Left lobe of liver (tissue), 2 donors: Measurements from ENCODE around the gene EPHA4. TPM values are rescaled to one million over a fixed set of nuclear protein-coding genes. Genes with fewer than 3 reads are reported as not detected.

Experiments used
- ATAC-seq: fragments of 200-7000 bp; cut with Tn5 transposase; one replicate; pipeline ENCODE4 v1.9.1; 2020; ENCODE audit warnings: mild to moderate bottlenecking, moderate library complexity
- DNase-seq: peaks from one replicate; pipeline ENCODE4 v3.0.0-alpha.2; 2020; ENCODE audit warnings: low spot score
- total RNA-seq: library from RNA; stranded (reverse); gene quantifications from one replicate; pipeline ENCODE4 v1.2.1, GENCODE V29; 2021
- donor health status: DM: no; HTN: no; CAD: no; lungs with moderate emphysema.
- donor health status: DM: no; HTN: yes; CAD: no.

The EPHA4 gene
- total RNA-seq, 1 donor from 2014 or later = 1.7 TPM

DNA sequence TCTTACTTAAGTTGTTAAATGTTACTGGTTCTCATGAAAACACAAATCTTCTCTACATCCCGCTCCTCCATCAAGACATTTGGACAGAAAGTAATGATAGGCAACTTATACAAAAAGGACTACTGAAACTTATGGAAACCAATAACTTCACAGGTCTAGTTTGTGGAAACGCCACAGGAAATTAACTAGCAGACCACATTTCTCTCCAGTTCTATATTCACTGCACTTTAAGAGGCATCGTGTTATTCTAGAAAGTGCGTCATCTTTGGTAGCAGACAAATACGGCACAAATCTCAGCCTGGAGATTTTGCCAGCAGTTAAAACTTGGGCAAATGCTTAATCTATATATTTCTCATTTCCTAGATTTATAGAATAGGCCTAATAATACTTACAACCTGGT, 164.3 kb downstream of the EPHA4 start:
- DNase-seq (no peak), ATAC-seq (no peak)

DNA sequence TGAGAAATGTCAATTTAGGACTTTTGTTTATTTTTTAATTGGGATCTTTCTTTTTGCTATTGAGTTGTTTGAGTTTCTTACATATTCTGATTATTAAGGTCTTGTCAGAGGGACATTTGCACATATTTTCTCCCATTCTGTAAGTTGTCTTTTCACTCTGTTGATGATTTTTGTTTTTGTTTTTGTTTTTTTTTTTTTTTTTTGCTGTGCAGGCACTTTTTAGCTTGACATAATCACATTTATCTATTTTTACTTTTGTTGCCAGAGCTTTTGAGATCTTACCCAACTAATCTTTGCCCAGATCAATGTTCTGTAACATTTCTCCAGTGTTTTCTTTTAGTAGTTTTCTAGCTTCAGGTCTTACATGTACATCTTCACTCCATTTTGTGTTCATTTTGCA, 166.6 kb downstream of the EPHA4 start:
- no peak for DNase-seq
- no peak for ATAC-seq

DNA sequence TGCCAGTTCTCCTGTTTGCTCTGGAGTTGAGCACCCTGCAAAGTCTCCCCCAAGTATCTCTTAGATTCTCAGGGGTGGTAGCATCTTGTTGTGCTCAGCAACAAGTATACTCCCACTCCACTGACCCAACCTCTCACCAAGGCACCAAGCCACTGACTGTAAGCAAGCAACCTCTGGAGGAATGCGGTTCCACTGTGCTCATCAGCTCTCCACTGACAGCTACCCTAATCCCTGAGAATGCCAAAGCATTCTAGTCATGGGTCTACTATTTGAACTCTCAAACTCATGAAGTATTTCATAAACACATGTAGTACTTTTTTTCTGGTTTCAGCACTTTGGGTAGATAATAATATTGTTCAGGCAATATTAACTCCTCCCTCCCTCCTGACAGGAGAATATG, 170.0 kb downstream of the EPHA4 start:
- DNase-seq (no peak), ATAC-seq (no peak)

DNA sequence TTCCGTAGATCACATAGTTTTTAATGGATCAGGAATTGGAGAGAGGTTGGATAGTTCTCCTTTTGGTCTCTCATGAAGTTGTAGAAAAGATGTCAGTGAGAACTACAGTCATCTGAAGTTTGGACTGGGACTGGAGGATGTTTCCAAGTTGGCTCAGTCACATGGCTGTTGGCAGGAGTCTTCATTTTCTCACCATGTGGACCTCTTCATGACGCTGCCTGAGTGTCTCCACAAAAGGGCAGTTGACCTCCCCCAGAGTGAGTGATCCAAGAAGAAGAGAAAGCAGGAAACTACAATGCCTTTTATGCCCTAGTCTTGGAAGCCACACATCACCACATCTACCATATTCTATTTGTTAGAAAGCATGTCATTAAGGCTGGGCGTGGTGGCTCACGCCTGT, 171.7 kb downstream of the EPHA4 start:
- DNase-seq (no peak), ATAC-seq (no peak)

DNA sequence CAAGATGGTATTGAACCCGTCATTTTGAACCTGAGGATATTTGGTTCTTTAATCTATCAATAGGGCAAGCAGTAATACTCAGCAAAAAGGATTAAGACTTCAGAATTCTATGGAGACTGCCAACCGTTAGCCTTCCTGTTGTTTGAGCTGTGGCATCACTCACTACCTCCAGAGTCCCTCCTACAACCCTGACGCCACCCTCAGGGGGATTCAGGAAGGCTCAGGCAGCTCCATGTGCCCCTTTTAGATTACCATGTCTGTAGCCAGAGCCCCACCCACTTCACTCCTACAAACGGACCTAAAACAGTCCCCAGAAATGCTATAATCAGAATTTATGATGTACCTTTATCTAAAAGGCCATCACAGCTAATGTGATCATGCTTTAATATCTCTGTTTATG, 172.9 kb downstream of the EPHA4 start:
- ATAC-seq (no peak), DNase-seq (no peak)

DNA sequence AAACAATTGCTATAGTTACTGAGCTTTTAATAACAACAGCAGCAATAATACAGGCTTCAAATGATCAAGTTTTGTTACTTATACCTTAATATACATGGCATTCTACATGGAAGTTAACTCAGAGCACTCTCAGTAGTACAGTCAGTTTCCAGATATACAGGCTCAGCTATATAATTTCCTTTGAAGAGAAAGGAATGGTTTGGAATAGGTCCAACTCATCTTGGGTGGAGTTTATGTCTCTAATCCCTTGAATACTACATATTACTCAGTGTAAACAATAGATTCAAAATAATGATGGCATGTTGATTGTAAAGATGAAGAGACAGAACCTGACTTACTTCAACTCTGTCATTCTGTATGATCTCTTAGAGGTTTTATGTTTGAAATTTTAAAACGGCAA, 174.9 kb downstream of the EPHA4 start:
- DNase-seq = no peak
- ATAC-seq = no peak

DNA sequence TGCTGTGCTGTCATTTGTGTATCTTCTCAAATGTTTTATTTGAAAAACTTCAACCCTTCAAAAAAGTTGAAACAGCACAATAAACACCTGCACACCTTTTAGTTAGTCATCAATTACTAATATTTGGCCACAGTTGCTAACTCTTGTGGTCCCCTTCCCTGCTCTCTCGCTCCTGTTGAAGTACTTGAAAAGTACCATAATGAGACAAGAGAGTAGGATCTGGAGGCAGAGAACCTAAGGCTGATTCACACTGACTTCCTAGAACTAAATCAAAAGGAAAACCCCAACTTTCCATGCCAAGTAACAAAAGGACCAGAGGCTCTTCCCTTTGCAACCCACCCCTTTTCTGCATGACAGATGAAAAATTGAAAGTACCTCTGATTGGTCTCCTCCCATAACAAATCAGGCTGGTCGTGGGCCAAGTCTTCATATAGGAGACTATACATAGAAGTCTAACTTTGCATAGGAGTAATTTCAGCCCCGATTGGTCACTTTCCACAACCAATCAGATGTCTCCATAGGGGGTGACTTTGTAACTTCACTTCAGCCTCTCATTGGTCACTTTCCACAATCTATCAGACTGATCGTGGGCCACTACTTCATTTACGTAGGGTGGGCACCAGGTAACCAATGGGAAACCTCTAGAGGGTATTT, 179.7 kb downstream of the EPHA4 start:
- DNase-seq (no peak), ATAC-seq (no peak)

DNA sequence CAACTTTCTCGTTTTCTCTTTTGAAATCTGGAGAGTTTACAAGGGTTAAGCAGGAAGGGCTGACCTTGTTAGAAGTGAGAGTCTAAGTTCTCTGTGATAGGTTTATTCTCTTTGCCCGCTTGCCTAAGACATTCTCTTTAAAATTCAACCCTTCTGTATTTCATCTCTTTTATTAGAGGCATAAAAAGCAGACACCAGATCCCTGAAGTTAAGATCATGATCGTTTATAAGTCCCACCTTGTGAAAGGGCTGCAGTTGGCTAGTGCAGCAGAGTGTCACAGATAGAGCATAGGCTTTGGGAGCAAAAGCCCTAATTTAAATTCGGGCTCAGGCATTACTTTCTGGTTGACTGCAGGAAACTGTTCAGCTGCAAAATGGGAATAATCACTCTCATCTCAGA, 181.2 kb downstream of the EPHA4 start:
- no peak for ATAC-seq
- no peak for DNase-seq

DNA sequence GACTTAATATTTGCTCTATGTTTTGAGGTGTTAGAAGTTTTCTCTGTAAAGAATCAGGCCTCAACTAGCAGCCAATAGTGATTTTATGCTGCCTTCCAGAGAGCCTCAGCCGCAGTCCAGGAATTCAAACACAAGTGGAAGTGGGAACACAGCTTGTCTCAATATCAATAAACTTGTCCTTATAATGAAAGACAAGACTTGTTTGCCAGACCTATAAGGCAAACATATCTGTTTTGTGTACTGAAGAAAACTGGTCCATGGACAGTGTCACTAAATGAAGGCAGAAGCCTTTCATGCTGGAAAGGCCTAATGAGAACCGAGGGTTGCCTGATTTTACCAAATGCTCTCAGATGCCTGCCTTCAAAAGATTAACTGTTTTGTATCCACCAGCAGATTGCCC, 182.2 kb downstream of the EPHA4 start:
- ATAC-seq (no peak), DNase-seq (no peak)

DNA sequence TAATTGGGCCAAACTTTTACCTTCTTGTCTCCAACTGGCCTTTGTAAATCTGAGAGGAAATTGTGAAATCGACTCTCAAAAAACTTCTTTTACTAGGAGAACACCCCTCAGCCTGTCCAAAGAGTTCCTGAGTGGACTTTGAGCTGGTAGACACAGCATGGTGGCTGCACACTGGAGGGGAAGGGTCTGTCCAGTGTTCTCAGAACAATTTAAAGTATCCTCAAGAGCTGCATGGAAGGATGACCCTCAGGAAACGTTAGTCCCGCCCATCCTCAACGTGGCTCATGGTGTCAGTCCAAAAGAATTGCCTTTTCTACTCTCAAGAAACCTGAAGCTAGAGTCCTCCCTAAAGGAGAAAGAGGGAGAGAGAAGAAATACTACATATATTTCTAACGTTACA, 182.7 kb downstream of the EPHA4 start:
- DNase-seq (no peak), ATAC-seq (no peak)

DNA sequence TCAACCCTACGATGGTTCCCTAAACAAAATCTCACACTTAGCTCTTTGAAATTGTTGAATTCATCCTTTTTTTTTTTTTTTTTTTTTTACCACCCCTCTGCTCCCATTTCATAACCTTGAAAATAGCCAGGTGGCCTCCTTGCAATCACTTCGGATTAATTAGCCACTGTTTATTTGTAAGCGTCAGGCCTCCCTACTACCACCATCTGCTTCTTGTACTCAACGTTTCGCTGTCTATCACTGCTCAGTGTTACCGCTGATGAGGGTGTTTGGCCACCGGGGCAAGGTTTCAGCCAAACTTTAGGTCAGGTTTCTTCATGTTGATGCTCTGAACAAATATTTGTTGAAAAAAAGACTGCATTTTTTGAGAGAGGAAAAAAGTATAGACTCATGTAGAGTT, 183.2 kb downstream of the EPHA4 start:
- ATAC-seq = no peak

DNA sequence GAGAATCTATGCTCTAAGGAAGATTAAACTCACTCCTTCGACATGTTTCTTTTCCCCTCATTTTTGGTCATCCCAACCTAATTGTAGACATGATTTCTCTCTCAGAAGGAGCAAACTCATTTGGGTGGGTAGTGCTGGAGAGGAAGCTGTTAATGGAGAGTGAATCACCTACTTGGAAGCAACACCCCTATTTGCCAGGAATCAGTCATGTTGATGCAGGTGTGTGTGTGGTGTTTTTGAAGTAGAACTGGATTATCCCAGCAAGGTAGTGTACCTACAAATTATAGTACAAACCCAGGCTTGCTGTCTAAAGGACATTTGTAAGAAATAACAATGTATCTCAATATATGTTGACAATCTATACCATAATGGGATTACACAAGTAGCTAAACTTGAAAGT, 186.4 kb downstream of the EPHA4 start:
- no peak for ATAC-seq
- DNase-seq = no peak

More for the DNA sequence above, 183.2 kb downstream of the EPHA4 start:
- DNase-seq = no peak

DNA sequence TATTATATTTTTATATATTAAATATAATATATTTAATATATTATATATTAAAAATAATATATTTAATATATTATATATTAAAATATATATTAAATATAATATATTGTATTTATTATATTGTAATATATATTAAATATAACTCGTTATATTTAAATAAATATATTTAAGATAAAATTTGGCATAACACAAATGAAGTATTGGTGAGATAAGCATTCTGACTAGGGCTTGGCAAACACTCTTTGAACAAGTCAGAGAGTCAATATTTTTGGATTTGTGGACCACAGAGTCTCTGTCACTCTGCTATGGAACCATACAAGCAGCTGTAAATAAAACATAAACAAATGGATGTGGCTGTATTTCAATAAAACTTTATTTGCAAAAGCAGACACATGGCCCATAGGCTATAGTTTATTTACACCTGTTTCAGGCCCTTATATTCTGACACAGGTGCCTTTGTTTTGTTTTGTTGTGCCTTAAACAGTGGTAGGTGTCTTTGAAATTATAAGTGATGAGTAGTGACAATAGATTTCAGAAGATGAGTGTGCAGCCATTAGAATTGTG, 190.1 kb downstream of the EPHA4 start:
- no peak for DNase-seq
- no peak for ATAC-seq

DNA sequence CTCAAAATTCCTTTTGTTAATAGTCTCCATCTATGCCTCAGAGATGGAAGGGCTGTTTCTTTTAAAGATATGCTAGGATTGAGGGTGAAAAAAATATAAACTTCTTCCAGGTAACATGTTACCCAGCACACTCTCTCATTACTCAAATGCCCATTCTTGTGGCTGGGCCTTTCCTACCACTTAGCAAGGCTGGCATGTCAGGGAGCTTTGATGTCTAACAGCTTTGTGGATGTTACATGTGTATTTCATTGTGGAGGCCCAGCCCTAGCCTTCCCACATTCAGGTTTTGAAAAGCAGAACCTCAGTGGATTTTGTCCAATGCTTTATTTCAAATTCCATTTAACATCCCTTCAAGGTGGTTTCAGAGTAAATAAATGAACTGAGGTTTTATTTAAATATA, 191.4 kb downstream of the EPHA4 start:
- DNase-seq (no peak), ATAC-seq (no peak)

DNA sequence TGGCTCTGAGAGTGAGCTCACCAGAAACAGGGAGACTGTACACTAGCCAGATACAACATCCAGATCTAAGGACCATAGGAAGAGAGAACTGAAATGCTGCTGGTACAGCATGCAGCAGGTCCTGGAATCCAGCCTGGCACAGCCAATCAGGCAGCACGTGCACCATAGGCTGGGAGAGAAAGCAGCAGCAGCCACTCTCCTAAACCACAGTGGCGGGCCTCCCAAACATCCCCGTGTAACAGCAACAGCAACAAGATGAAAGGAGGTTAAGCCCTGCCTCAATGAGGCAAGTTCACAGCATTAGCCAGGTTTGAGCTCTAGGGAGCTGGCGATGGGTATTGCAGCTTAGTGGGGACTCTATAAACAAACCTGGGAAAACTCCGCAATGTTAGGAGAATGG, 192.0 kb downstream of the EPHA4 start:
- ATAC-seq = no peak
- no peak for DNase-seq

DNA sequence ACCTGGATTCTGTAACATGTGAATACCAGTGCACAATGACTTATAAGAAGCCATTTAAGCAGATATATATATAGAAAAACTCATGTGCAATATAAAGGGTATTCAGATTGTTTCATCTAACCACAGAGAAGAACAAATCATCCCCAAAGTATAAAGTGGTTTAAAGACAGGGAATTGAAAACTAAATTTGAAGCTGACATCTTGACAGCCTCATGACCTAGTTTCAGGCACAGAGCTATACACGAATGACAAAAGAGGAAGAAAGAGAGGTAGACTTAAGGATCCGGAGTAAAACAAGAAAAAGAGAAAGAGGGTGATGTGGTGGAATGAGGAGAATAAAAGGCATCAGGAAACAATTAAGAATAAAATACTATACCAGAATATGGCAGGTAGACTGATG, 194.5 kb downstream of the EPHA4 start:
- ATAC-seq (no peak), DNase-seq (no peak)

DNA sequence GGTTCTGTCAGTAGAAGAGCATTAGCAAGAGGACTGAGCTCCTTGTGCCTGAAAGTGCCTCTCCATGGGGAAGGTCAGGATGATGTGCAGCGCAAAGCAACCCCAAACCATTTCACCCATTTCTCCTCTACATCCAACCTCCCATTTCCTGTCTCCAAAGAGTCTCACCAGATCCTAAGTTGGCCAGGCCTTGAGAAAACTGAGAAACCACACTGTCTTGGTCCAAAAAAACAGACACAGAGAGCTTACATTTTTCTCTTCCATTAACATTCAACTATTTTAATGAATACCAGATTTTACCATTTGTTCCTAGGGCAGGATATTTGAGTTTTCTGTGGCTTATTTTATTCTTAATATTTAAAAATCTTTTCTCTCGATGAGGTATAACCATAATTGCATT, 195.0 kb downstream of the EPHA4 start:
- ATAC-seq = no peak

DNA sequence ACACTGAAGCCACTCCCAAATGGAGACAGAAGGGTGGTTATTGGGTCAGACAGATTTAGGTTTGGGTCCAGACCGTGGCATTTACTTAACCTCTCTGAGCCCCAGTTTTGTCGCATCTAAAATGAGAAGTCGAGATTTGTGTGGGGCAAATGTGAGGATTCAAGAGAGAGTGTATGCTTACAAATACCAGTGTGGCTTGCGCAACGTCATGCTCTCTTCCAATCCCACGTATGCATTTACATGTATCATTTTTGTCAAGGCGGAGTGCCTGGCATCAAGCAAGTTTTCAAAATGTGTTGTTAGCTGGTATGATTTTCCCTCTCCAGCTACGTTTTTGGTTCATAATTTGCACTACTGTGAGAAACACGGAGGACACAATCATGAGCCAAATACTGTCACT, 197.9 kb downstream of the EPHA4 start:
- ATAC-seq = no peak

More for the DNA sequence above, 195.0 kb downstream of the EPHA4 start:
- DNase-seq = no peak

DNA sequence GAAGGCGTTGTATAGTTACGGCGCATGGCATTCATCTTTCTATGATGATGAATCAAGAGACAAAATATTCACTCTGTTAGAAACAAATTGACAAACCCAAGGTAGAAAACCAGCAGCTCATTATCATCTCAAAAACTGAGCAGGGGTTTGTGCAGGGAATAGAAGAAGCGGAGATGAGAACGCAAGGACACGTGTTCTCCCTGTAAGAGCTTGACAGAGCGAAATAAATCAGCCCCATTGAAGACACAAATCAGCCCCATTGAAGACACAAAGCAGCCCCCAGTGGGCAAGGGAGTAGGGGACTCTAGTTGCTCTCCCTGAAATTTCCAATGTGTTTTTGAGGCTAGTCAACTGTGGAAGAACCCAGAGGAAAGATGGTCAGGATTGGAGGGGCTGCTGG, 199.2 kb downstream of the EPHA4 start:
- no peak for DNase-seq

More for the DNA sequence above, 197.9 kb downstream of the EPHA4 start:
- DNase-seq = no peak

DNA sequence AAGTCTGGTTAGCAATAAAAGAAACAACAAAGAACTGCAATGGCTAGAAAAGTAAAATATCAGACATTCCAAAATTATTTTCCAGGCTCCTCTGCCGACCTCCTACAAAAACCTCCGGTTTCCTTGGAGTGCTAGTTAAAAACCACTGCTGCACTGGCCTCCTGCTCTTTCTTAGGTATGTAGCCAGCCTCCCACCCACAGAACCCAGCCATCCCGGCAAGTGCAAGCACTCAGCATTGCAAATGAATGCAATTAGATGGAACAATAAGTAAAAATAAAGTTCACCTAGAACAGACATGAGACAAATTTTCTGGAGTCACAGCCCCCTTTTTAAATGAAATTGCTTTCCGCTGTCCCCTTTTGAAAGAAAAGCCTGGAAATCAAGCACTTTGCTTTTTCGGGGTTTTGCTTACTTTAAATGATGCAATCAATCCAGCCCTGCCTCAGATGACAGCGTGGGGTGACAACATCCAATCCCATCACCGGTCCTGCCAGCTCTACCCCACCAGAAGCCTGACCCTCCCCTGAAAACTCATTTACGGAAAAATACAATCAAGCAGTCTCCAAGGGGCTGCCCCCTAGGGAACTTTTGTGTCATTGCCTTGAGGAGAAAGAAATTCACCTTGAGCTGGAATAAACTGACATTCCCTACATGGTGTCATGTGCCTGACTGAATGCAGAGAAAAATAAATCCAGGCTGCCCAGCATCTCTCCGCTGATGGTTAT, 199.8 kb downstream of the EPHA4 start:
- no peak for ATAC-seq
- no peak for DNase-seq

More for the DNA sequence above, 199.2 kb downstream of the EPHA4 start:
- no peak for ATAC-seq

DNA sequence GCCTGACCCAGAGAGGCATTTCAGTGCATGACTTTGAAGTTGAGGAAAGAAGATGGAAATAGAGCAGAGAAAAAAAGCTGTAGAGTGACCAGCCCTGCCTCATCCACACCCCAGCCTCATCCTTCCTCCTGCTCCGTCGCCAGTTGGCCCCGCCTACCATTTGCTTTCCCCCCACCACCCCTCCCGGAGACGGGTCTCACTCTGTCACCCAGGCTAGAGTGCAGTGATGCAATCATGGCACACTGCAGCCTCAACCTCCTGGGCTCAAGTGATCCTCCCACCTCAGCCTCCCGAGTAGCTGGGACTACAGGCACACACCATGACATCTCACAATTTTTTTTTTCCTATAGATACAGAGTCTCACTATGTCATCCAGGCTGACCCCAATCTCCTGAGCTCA, 200.8 kb downstream of the EPHA4 start:
- DNase-seq = no peak

DNA sequence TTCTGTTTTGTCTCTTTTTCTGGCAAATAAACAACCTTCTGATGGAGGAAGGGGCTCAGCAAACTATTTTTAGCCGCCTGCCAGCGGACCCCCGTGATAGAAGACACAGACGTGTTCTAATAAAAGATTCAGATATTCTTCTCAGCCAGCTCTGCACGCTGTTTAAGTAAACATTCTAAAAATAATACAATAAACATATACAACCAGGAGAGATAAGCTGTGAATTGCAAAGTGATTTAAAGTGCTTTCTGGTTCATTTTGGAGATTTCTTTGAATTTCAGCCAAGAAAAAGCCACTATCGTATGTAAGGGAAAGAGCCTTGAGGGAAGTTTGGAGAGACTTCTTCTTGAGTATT, 201.3 kb downstream of the EPHA4 start:
- ATAC-seq (no peak), DNase-seq (no peak)

More for the DNA sequence above, 200.8 kb downstream of the EPHA4 start:
- ATAC-seq = no peak
